GF-D8 (cell line): Measurements from ENCODE around the gene CLEC16A.

Experiments
- DNase-seq: peaks from one replicate; lab custom pipeline; 2025; lab: John Stamatoyannopoulos, UW

Gene CLEC16A

GRCh38 chr16:11224096-11224893 is 279.9 kb downstream of the CLEC16A start:
- peak; percentile 95 for DNase-seq

- peak; percentile 46 for DNase-seq
These were observed 280.7 kb downstream of the CLEC16A start for GRCh38 chr16:11224894-11225676.

GRCh38 chr16:11225677-11226549 is 281.5 kb downstream of the CLEC16A start:
- no peak for DNase-seq

GRCh38 chr16:11229432-11229831 is 285.1 kb downstream of the CLEC16A start:
- DNase-seq = no peak

GRCh38 chr16:11229906-11230305 is 285.5 kb downstream of the CLEC16A start:
- DNase-seq = no peak

GRCh38 chr16:11231367-11231970 is 287.1 kb downstream of the CLEC16A start:
- DNase-seq = no peak
